Right renal cortex interstitium (tissue), 3 donors: ENCODE measurements around the gene ZNF205. TPM values are rescaled to one million over a fixed set of nuclear protein-coding genes. Genes with fewer than 3 reads are reported as not detected.

Experiments used
- DNase-seq, 3 donors: peaks; one replicate each; pipeline ENCODE4 v3.0.0-alpha.2; 2013; ENCODE audit warnings: low read depth in 3 of 3, low spot score in 2 of 3
- polyA plus RNA-seq, 3 donors: library from polyadenylated mRNA; unstranded; fragments of 120-200 nt; gene quantifications; one replicate each; pipeline ENCODE4 v1.2.1, GENCODE V29; 2013; ENCODE audit not compliant: insufficient read length in 3 of 3

The ZNF205 gene
- polyA plus RNA-seq, 3 donors, result 12.7 to 14.6 (median 13.8) TPM

DNA sequence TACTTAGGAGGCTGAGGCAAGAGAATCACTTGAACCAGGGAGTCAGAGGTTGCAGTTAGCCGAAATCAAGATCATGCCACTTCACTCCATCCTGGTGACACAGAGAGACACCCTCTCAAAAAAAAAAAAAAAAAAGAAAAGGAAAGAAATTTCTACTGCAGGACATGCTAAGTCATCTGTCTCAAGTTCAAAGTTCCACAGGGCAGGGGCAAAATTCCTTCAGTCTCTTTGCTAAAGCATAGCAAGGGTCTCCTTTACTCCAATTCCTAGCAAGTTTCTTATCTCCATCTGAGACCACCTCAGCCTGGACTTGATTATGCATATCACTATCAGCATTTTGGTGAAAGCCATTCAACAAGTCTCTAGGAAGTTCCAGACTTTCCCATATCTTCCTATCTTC lies 27.9 kb upstream of the ZNF205 start:
- DNase-seq, result no peak

DNA sequence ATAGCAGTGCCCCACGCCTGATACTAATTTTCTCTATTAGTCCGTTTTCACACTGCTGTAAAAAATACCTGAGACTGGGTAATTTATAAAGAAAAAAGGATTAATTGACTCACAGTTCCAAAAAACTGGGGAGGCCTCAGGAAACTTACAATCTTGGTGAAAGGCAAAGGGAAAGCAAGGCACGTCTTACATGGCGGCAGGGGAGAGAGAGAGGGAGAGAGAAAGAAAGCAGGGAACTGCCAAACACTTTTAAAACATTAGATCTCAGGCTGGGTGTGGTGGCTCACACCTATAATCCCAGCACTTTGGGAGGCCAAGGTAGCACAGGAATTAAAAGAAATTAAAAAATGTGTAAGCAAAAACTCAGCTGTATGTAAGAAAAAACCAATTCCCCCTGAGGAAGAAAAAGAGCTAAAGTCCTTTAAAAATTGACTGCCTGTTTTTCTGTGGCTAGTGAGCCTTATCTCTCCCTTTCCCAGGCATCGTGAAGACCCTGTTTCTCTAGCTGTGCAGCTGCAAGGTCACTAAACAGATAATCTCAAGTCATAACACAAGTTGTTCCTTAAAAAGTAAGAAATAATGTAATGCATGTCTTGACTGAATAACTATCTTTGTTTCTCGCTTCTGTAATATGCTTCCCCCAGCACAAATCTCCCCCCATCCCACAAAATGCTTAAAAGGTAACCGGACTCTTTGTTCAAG lies 27.3 kb upstream of the ZNF205 start:
- no peak for DNase-seq

DNA sequence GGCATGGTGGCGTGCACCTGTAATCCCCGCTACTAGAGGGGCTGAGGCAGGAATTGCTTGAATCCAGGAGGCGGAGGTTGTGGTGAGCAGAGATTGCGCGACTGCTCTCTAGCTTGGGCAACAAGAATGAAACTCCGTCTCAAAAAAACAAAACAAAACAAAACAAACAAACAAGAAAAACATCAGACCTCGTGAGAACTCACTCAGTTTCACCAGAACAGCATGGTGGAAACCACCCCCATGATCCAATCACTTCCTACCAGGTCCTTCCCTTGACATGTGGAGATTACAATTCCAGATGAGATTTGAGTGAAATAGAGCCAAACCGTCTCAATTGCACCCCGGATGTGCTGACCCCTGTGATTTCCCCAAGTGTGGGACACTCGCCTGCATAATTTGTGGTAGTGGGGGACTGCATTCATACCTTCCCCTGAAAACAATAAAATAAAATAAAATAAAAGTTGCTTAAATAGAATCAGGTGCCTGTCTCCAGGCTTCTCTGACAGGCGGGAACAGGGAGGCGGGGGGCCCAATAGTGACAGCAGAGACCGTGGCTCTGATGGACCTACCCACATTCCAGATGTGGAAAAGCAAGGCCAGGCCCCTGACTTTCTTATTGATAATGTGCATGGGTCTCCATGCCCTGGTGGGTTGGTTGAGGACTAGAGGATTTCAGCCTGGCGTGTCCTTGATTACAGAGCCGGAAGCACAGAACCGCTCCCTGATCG lies 26.4 kb upstream of the ZNF205 start:
- no peak for DNase-seq

DNA sequence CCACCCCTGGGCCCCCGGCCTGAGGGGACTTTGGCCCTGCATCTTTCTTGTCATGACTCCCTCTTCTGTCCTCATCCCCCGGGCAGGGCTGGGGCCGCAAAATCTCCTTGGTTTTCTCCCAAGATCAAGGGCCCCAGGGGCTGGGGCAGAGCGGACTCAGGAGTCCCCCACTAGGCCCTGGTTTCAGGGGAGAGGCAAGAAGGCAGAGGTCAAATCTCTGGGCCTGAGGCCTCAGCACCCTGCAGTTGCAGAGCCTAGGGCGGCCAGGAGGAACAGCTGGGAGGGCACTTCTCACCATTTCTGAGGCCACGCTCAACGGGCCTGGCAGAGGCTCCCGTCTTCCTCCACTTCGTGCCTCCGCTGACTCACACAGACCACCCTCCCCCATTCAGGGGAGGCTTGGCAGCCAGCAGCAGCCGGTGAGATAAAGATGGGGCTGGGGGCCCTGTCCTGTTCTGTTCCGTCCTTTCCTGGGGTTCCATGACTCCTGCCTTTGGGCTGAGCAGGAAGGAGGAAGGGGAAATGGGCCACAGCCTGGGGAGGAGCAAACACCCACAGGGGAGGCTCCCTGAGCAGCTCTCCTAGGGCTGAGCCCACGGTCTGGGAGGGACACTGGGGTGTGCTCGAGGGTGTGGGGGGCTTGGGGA lies 25.7 kb upstream of the ZNF205 start:
- no peak for DNase-seq

DNA sequence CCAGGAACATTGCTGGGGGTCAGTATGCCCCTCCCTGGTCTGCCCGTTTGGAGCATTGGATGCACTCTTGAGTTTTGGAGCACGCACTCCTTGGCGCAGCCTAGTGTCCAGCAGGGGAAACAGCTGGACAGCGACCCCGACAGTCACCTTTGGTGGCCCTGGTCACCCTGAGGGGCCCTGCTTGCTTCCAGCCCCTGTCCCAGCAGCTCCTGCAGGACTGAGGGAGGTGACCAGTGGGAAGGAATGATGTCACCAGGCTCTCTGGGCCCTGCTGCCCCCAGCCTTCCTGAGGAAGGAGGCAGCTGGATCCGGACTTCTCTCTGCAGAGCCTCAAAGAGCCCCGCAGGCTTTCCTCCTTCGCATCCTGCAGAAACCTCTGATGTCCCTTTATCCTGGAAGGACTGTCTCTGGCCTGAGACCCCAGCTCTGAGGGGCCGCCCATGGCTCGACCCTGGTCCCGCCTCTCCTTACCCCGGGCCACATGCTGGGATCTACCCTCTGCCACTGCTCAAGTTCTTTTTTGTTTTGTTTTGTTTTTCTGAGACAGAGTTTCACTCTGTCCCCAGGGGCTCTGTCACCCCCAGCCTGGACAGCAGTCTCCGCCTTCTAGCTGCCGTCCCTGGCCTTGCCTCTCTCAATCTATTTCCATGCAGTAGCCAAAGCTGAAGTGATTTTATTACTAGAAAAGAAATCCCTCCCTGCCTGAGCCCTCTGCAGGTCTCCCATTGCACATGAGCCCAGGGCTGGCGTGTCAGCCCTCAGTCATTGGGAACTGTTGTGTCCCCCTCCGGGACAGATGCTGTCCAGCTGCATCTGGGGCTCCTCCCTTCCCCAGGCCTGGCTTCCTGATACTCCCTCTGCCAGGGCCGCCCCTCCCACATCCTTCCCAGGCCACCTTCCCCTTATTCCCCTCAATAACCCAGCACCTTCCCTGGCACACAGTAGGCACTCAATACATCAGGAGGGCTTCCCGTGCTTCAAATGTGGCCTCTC lies 24.8 kb upstream of the ZNF205 start:
- no peak for DNase-seq

DNA sequence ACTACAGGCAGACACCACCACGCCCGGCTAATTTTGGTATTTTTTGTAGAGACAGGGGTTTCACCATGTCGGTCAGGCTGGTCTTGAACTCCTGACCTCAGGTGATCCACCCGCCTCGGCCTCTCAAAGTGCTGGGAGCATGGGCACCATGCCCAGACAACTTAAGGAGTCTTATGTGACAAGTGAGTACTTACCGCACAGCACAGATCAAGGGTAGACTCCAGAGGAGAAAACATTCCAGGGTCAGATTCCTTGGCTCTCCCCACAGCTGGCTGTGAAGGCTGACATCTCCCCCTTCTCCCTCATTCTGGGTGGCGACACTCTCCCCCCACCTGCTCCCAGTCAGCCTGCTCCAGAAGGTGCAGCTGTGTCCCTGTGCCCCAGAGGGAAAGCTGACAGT lies 23.9 kb upstream of the ZNF205 start:
- DNase-seq, result no peak

DNA sequence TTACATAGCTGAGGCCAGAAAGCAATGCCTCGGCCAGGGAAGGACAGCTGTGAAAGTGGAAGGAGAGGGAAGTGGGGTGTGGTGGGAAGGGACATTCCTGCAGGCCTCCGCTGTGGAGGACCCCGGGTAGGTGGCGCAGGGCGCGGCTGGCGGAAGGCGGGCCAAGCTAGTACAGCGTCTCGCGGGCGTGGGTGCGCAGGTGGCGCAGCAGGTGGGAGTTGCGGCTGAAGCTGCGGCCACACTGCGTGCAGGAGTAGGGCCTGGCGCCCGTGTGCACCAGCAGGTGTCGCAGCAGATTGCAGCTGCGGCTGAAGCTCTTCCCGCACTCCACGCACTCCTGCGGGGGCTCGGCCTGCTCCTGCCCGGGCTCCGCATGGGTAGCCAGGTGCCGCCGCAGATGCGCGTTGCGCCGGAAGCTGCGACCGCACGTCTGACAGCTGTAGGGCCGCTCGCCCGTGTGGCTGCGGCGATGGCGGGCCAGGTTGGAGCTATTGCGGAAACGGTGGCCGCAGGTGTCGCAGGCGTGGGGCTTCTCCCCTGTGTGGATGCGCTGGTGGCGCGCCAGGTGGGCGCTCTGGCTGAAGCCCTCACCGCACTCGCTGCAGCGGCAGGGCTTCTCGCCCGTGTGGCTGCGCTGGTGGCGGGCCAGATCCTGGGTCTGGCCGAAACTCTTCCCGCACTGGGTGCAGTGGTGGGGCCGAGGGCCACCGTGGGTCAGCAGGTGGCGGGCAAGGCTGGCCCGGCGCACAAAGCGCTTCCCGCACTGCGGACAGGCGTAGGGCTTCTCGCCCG lies 23.3 kb upstream of the ZNF205 start:
- no peak for DNase-seq

DNA sequence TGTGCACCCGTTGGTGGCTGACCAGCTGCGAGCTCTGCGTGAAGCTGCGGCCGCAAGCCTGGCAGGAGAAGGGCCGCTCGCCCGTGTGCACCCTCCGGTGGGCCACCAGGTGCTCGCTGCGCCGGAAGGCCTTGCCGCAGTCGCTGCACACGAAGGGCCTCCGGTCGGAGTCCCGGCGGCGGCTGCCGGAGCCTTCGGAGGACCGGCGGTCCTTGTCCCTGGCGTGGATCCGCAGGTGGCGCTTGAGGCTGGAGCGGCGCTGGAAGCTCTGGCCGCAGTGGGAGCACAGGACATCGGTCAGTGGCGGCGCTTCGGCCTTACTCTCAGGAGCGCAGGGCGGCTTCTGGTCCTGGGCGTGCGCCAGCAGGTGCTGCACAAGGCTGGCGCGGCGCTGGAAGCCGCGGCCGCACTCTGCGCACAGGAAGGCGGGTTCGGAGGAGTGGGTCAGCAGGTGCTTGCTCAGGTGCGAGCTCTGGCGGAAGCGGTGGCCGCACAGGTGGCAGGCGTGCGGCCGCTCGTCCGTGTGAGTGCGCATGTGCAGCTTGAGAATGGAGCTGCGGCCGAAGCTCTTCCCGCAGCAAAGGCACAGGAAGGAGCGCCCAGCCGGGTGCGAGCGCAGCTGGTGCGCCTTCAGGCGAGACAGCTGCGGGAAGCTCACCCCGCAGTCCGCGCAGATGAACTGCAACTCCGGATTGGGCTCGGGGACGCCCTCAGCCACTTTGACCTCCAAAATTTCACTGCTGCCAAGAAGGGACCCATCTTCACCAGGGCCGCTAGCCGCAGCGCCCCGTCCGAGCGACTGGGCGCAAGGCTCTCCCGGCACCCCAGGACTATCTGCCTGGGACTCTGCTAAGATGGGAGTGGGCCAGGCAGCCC lies 22.4 kb upstream of the ZNF205 start:
- no peak for DNase-seq

DNA sequence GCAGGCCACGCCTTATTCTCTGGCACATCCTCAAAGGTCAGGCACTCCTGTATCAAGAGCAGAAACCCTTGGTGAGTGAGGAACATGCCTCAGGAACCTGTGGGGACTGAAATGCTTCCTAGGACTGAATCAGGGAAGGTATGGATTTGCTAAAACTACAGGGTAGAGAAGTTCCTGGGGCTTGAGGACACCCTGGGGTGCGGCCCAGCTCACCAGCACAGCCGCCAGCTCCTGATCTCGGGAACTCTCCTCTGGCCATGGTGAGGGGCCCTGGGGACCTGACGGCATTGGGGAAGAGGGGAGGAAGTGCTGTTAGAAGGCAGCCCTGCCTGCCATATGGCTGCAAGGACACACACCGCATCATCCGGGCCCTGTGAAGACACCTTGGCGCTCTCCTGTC lies 20.8 kb upstream of the ZNF205 start:
- no peak for DNase-seq

DNA sequence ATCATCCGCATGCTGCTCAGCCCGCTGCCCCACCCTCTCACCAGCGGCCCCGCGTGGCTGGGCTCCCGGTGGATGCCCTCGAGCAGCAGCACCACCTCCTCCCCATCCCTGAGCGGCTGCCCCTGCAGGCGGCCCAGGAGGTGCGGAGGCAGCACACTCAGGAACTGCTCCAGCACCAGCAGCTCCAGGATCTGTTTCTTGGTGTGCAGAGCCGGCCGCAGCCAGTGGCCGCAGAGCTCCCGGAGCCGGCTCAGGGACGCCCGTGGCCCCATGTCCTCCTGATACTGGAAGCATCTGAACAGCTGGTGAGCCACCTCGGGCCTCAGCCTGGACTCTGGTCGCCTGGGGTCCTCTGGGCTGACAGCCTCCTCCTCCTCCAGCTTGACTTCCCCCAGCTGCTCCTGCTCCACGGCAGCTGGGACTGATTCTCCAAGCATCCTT lies 19.9 kb upstream of the ZNF205 start:
- DNase-seq, result no peak

DNA sequence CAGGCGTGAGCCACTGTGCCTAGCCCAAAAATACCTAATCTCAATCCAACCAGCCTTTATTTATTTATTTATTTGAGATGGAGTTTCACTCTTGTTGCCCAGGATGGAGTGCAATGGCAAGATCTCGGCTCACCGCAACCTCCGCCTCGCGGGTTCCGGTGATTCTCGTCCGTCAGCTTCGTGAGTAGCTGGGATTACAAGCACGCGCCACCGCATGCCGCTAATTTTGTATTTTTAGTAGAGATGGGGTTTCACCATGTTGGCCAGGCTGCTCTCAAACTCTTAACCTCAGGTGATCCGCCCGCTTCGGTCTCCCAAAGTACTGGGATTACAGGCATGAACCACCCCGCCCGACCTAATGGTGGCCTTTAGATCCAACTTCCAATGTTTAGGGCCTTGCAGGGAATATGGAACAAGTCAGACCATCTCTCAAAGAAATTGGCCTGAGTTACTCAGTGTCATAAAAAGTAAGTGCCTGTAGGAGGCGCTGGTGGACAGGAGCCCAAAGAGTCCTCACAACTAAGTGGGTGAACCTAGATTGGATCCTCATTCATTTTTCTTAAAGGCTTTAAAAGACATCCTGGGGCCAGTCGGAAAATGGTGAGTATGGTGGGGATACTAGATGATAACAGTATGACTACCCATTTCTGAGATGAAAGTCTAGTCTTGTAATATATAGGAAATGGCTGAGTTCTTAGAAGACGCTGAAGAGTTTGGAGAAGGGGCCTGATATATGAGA lies 17.9 kb upstream of the ZNF205 start:
- no peak for DNase-seq

DNA sequence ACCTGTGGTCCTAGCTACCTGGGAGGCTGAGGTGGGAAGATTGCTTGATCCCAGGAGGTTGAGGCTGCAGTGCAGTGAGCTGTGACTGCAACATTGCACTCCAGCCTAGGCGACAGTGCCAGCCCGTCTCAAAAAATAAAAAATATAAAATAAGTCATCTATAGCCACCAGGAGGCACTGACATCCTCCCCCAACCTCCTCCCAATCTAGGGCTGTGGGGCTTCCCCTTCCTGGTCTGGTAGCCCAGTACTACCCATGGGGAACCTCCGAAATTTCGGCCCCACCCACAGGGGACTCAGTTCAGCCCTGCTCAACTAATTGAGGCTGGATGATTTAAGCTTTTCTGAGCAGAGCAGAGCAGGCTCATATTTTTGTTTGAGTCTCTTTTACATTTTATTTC lies 16.5 kb upstream of the ZNF205 start:
- no peak for DNase-seq

DNA sequence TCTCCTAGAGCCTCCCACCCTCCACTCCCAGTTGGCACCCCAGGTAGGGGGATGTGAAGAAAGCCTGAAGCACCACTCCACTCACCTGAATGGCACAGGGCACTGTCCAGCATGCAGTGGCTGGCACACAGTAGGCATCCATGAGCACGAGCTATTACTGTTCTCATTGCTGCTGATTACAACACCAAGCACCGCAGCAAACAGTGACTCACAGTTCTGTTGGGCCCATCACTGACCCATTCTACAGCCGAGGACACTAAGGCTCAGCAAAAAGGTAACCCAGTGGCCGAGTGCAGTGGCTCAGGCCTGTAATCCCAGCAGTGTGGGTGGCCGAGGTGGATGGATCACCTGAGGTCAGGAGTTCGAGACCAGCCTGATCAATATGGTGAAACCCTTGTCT lies 16.0 kb upstream of the ZNF205 start:
- DNase-seq, result no peak

DNA sequence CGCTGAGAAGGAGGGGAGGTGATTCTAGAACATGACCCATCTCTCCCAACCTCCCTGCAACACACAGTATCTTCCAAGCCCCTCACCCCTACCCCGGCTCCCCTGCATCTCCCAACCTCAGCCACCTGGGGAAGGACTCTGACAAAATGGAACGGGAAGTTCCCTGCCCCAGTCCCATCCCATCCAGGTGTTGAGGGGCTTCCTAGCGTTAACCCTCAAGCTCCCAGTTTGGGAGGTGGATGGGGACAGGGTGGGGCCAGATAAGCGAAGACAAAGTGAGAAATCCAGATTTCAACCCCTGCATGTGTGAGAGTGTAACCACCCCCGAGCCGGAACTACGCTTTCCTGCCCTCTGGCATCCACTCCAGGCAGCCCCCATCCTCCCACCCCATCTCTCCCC lies 15.1 kb upstream of the ZNF205 start:
- no peak for DNase-seq

DNA sequence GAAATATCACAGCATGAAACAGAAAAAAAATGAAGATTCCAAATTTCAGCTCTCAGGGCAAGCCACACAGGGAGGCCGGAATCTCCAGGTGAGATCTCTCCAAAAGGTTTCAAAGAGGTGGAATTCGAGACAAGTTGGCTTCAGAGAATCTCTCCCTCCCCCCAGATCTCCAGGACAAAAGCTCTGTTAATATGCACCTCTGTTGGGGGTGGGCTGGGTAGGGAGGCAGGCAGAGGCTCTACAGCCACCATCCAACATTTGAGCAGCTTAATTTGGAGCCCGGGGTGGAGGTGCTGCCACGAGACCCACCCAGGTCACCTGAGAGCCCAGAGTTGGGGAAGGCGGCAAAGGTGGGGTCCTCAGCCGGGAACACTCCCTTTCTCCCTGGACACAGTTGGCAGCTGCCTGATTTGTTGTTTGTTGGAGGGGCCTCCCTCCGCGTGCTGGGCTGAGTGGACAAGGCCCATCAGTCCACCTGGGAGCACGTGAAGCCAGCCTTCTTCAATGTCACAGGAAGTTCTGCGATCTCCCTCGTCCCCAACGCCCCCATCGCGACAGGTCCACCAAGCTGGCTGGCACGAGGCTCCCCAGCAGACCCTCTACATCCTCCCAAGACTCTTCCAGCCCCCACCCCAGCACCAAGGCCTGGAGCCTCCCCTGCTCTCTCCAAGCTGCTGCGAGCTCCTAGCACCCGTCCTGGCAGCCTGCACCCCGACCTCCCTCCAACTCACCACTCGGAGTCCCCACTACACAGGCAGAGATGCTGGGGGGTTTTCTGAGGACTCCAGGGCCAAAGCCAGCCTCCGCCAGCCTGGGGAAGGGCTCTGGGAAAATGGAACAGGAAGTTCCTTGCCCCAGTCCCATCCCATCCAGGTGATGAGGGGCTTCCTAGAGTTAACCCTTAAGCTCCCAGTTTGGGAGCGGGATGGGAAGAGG lies 13.7 kb upstream of the ZNF205 start, which contains the start of gene ZSCAN10:
TSS of gene ZSCAN10 (minus strand) at position 836 of the 936 bp plus-strand sequence. CDS start 6,357 bp downstream, outside the sequence.
- DNase-seq, result no peak

DNA sequence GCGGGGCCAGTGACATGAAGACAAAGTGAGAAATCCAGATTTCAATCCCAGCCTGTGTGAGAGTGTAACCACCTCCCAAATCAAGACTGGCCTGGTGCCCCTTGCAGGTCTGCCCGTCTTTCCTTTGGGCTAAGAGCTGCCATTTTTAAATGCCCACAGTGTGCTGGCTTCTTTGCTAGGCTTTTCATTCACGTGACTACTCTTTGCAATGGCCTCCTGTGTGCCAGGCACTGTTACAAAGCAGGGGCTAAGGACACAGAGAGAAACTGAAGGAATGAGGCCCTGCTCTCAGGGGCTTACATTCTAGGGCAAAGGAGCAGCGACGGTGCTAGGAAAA lies 13.0 kb upstream of the ZNF205 start:
- no peak for DNase-seq
